Measurements from ENCODE around the gene CHCHD3.

CHCHD3 gene

DNA sequence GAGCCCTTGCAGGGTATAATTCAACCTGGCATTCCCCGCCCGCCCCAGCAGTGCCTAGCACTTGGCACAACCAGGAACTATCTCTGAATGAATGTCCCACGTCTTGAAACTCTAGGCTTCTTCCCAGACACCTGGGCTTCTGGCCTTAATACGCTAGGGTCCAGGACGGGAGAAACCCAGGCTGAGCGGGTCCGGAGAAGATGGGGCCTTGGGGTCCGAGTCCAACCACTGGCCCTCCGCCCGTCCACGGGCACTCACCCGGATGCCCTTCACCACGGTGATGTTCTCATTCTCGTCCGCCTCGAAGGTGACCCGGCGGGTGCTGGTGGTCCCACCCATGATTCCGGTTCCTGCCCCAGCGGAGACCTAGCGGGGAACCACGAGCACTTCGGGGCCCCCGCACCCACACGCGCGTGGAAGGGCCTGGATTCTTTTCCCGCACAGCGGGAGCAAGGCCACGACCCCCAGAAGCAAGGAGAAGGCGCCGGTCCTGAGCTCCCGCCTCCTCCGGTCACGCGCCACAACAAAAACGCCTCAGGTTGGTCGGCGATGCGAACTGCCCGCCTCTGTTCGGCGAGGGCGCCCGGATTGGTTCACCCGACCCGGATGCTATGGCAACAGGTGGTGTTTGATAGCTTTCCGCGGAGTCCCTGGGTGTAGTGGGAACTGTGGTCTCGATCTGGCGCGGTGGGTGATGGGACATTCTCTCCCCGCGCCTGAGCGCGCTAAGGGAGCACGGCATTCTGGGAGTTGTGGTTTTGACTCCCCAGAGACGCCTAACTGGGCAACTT, at the start of gene CHCHD3:
Gene CHCHD3 (minus strand): TSS at position 492 of the 791 bp plus-strand sequence. CDS start 153 bp downstream, at position 339.
- DNase-seq (ENCODE audit: low read depth in 2 of 2), result peak; percentile 94

DNA sequence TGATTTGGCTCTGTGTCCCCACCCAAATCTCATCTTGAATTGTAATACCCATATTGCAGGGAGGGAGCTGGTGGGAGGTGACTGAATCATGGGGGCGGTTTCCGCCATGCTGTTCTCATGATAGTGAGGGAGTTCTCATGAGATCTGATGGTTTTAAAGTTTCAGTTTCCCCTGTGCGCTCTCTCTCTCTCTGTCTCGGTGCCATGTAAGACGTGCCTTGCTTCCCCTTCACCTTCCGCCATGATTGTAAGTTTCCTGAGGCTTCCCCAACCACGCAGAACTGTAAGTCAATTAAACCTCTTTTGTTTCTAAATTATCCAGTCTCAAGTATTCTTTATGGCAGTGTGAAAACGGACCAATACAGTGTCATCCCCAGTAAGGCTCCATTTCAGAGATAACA, 48.3 kb upstream of the CHCHD3 start:
- no peak for DNase-seq (ENCODE audit: low read depth in 2 of 2)

DNA sequence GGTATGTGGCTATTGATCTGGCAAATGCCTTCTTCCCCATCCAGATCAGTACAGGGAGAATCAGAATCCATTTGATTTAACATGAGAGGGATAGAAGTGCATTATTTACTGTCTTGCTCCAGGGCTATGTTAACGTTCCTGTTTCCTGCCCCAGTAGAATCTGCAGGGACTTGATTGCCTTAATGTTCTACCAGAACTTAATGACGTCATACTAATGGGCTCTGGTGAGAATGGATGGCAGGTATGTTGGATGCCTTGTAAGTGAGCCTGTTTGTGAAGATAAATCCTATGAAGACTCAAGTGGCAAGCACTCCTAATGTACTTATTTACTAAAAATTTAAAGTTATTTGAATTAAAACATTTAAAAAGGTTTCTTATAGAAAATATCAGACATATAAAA, 44.5 kb upstream of the CHCHD3 start:
- no peak for DNase-seq (ENCODE audit: low read depth in 2 of 2)

DNA sequence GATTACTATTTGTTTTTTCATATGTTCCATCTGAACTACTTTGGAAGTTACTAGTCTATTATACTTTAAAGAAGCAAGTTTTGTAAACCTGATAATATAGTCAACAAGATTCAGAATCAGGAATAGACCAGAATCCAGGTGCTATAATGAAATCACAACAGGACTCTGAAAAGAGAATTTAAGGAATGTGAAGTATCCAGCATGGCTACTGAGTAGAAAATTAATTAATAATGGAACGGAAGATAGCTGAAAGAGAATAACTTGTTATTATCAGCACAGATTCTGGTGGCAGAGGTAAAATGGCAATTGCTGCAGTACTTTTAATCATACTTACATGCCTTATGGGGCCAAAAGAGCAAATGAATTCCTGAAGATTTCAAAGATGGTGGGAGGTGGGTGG, 43.1 kb upstream of the CHCHD3 start:
- no peak for DNase-seq (ENCODE audit: low read depth in 2 of 2)

DNA sequence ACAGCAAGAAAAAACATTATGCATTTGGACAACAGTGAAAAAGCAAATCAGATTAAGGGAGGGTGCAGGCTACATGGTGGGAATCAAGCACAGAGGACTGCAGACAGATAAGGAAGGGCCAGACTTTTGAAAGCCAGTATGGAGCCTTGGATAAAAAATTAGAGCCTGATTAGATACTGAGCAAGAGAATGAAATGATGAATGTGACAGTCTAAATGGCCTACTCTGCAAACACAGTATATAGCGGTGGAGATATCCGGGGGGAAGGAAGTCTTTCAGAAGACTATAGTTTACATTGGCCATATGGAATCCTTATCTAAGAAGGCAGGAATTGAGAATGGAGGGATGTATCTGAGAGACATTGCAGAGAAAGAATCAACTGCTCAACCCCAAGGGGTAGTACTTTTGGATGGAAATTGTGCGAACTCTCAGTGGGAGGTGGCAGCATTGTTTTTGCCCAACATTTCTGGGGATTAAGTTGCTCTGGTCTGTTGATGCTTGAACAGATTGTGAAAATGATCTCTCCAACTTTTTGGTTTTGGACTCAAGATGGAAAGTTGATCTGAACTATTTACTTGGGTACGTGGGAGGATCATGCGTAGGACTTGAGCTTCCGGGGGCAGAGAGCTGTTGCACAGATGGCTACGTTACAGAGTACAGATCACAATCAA, 39.4 kb upstream of the CHCHD3 start:
- no peak for DNase-seq (ENCODE audit: low read depth in 2 of 2)

DNA sequence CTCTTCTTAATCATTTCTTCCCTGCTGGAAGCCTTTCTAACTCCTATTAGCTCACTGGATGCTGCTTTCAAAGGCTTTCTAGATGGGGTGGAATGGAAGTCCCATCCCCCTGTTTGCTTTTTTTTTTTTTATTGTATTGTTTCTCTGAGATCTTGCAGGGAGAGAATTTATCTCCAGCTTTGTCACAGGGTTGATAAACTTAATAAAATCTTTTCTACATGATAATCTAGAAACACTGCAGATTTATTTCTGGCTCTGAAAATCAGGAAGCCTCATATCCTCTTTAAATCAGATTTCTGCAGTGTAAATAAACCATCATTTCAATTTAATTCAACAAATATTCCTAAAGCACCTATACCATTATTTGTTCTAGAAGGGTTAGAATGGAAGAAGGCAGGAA, 37.2 kb upstream of the CHCHD3 start:
- no peak for DNase-seq (ENCODE audit: low read depth in 2 of 2)

DNA sequence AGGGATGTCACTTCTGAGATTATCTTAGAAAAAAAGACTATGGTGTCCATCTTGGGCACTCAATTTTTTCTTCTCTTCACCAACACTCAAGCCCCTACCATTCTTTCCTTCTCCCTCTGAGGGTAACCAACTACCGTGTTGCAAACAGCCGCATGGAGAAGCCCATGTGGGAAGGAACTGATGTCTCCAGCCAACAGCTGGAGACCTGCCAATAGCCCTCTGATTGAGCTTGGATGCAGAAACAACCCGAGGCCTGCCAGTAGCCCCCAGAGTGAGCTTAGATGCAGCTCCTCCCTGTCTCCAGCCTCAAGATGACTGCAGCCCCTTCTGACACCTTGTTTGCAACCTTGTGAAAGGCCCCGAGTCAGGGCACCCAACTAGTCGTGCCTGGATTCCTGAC, 36.4 kb upstream of the CHCHD3 start:
- no peak for DNase-seq (ENCODE audit: low read depth in 2 of 2)

DNA sequence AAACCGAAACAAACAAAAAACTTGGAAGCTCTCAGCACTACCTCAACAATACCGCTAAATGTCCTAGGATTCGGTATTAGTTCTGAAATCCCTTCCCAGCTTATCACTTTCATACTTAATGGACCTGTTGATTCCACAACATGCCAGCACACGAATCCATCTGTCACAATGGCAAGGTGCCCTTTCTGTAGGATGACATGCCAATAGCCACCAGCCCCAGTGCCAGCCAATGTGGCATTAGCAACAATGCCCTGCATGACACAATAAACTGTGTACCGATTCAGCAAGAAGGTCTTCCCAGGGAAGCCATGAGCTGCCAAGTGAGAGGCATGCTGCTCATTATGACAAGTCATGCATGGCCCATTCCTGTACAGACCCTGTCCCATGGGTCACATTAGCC, 35.6 kb upstream of the CHCHD3 start:
- DNase-seq (ENCODE audit: low read depth in 2 of 2), result no peak

DNA sequence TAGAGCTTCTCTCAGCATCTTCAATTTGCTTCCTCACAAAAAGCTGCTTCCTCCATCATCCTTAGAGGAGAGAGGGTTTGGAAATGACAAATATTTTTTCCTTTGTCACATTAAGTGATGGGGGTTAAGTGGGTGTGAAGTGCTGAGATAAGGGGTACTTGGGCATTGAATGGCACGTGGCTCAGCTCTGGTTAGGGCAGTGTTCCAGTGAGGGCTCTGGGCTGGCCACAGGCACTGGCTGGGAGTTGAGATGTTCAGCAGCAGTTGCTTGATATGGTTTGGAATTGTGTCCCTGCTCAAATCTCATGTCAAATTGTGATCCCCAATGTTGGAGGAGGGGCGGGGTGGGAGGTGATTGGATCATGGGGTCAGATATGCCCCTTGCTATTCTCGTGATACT, 33.7 kb upstream of the CHCHD3 start:
- DNase-seq (ENCODE audit: low read depth in 2 of 2), result no peak

DNA sequence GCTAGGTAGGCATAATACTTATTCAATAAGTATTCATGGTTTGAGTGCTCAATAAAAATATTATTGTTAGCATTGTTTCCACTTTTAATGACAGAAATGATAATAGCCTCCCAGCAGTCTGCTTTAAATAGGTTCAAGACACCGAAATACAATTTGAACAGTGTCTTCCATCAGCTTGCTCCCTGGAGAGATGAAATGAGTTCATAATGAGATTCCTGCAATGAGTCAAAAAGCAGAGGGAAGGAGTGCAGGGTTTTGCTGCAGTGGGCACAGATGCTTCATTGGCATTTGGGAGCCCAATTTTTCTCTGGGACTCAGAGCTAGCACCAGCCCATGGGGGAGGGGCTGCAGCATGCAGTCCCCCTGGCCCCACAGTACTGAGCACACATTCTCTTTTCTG, 32.6 kb upstream of the CHCHD3 start:
- DNase-seq (ENCODE audit: low read depth in 2 of 2), result no peak

DNA sequence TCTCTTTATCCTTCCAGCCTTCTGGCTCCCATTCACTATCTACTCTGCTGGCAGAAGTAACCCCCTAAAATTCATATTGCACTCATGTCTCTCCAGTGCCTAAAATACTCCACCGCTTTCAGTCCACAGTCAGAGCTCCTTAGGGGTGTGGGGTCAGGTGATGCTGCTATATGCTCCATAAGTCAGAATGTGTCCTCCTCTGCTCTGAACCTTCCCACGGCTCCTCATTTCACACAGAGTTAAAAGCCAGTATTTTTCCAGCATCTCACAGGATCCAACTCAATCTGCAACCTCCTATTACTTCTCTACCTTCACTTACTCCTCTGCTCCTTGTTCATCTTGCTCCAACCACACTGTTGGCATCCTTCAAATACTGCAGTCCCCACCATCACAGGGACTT, 31.1 kb upstream of the CHCHD3 start:
- no peak for DNase-seq (ENCODE audit: low read depth in 2 of 2)

DNA sequence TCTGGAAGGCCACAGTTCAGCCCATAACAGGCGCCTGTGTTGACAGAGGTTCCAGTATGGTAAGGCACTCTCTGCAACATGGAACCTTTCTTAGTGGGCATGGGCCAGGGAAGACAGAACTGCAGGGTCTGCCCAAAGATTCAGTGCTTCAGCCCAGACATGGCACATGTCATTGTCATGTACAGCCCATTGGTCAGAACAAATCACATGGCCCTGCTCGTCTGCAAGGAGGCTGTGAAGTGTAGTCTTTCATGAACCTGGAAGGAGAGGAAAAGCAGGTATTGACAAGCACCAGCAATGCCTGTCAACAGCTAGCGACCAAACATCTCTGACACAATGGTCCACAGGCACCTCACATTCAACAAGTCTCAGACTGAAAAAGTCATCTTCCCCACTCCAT, 30.4 kb upstream of the CHCHD3 start:
- no peak for DNase-seq (ENCODE audit: low read depth in 2 of 2)

DNA sequence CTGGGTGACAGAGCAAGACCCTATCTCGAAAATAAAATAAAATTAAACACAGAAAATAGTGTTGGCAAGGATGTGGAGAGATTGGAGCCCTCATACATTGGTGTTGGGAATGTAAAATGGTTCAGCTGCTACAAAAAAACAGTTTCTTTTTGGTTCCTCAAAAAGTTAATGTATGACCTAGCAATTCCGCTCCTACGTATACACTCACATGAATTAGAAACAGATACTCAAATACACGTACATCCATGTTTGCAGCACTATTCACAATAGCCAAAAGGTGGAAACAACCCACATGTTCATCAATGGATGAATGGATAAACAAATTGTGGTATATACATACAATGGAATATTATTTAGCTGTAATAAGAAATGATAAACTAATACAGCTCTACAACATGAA, 28.4 kb upstream of the CHCHD3 start:
- DNase-seq (ENCODE audit: low read depth in 2 of 2), result no peak

DNA sequence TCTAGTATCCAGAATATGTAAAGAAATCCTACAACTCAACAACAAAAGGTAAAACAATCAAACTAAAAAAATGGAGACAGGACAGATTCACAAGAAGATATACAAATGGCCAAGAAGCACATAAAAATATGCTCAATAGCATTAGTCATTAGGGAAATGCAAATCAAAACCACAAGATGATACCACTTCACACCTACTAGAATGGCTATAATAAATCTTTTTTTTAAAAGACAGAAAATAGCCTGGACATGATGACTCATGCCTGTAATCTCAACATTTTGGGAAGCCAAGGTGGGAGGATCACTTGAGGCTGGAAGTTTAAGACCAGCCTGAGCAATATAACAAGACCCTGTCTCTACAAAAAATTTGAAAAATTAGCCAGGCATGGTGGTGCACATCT, 27.9 kb upstream of the CHCHD3 start:
- DNase-seq (ENCODE audit: low read depth in 2 of 2), result no peak

DNA sequence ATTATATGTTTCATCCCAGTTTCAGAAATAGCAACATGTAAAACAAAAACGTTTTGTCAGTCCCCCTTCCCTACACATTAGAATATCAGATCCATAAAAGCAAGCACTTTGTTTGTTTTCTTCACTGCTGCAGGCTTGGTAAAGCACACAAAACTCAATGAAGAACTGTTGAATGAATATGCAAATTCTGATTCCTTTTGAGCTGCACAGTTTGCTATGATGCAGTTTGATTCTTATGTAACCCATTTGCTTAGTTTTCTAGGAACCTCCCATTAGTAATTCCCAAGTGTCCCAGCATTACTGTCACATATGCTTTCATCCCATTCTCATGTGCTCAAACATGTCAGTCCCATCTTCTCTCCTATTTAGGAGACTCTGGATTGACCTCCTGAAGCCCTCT, 26.1 kb upstream of the CHCHD3 start:
- no peak for DNase-seq (ENCODE audit: low read depth in 2 of 2)

DNA sequence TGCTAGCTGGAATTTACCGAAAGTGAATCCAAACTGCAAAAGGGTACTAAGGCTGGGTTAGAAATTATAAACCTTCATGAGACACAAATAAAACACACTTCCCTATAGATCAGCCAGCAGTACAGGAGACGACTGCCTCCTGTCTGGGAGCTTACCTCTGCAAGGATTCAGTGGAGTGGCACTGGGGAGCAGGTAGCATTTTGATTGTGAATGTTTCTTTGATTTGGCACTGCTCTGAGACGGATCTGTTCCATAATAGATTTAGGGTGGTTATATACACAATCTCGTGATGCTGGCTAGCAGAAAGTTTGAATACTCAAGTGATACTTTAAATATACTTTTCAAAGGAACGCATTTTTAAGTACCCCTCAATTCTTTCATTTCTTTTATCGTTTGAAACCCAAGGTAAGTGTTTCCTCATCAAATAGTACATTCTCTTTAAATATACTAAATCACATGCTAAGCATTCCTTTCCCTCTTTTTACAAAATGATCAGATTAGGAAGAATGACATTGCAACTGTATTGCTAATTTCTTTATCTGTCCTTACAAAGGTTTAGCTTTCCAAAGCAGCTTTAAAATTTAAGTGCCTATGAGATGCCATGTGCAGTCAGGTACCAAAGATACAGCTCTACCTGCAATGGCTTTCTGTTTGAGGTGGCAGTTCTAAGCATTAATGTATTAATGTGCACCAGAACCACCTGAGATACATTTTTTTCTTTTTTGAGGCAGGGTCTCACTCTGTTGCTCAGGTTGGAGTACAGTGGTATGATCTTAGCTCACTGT, 20.6 kb upstream of the CHCHD3 start:
- DNase-seq (ENCODE audit: low read depth in 2 of 2), result no peak

DNA sequence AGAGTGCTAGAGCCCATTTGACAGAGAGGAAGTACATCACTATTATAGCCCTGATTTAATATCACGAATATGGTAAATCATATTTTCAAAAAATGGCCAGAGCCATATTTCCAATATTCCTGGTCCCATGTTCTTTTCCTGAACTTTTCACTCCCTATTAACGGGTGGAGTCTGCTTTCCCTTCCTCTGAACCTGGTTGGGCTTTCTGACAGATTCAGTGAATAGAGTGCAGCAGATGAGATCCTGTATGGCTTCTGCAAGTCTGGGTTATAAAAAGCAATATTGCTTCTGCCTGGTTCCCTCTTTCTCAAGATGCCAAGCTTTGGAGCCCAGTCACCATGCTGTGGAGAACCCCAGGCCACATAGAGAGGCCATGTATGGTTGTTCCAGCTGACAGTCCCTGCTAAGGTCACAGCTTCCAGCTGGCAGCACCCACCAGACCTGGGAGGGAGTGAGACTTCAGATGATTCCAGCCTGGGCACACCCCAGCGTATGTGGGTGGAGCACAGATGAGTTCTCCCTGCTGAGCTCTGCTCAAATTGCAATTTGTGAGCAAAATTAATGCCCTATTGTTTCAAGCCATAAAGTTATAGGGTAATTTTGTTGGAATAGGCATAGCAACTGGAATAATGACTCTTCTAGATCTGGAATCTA, 17.9 kb upstream of the CHCHD3 start:
- DNase-seq (ENCODE audit: low read depth in 2 of 2), result no peak

DNA sequence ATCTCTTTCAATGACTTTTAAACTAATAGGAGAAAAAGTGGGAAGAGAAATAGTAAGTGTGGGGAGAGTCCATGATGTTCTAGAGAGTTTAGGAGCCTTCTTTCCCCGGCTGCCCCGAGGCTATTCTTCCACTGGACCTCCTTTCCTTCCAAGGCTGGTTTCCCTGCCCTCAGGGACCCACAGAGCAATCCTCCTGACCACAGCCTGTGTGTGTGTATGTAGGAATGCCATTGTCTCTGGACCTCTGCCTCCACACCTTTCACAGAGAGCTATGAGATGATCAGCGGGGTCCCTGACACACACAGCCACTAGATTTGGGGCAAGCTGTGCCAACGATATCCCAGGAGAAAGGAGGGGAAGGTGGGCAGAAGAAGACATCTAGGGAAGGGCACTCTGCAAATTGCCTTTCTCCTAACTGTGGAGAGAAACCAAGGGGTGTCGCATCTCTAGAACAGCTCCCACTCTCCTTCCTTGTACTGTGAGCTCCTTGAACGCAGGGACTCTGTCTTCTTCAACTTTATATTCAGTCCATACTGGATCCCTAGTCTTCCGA, 13.3 kb upstream of the CHCHD3 start:
- no peak for DNase-seq (ENCODE audit: low read depth in 2 of 2)

DNA sequence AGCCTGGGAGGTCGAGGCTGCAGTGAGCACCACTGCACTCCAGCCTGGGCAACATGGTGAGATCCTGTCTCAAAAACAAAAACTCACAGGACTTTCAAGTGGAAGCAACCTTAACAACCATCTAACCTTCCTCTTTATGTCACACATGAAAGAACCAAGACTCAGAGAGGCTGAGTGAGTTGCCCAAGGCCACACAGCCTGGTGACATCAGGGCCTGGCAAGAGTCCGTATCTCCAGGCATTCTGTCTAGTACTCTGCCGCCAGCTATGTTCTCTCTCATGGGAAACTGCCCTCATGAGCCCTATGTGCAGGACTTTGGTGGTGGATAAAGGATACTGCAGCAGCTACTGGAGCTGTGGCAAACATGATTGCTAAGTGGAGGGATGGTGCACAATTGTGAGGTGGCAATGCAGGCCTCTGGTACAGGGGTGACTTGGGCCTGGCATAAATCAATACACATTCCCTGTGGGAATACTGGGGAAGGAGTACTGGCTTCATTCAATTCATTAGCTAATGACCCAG, 10.1 kb upstream of the CHCHD3 start:
- DNase-seq (ENCODE audit: low read depth in 2 of 2), result no peak

DNA sequence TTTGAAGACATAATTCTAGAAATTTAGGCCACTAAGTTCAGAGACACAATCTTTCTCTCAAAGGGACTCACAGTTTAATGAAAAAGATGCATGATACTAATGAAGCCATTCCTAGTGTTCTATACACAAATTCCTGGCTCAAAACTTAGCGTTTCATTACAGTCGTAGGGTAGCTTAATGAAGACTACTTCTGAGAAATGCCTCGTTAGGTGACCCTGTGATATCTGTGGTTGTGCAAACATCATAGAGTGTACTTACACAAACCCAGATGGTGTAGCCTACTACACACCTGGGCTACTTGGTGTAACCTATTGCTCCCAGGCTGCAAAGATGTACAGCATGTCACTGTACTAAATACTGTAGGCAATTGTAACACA, 488 bp upstream of the CHCHD3 start:
- no peak for DNase-seq (ENCODE audit: low read depth in 2 of 2)

DNA sequence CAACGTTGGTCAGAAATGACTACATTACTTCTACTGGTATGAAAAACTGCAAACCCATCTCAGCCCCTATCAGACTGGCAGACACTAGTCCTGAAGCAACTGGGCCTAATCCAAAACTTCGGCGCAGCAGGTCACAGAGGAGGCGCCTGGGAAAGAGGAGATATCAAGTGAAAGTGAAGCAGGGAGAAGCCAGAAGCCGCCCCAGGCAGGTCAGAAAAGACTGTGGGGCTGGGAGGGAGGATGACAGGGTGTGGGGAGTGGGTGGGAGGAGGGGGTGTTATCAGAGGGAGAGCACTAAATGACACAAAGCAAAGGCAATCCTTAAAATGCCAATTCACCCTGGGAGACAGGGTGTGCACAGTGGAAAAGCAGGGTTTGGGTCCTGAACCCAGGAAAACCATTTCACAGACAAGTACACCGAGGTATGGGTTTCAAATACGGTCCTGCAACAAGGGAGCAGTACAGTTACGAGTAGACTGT, 731 bp downstream of the CHCHD3 start:
- DNase-seq (ENCODE audit: low read depth in 2 of 2), result no peak

DNA sequence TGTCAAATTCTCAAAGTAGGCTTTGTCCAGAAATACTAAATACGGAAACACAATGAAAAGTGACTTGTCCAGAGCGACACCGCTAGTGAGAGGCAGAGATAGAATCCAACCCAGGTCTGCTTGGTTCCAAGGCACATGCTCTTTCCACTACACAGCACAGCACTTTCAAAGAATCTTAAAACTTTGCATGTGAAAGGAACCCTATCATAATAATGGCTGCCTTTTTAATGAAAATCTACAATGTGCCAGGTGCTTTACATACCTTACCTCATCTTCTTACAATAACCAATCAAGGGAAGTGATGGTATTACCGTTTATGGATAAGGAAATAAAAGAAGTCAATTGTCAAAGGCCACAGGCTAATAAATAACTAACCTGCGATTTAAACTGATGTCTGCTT, 2.6 kb downstream of the CHCHD3 start:
- no peak for DNase-seq (ENCODE audit: low read depth in 2 of 2)

Measured in stimulated activated CD4-positive, alpha-beta T cell treated with anti-CD3 and anti-CD28 coated beads, Interleukin-12 subunit alpha, Interleukin-12 subunit beta, amount 100 ng/mL, for 24 hours (primary cell).